Measurements from ENCODE around the gene MAST4. TPM values are rescaled to one million over a fixed set of nuclear protein-coding genes. Genes with fewer than 3 reads are reported as not detected.

The MAST4 gene
- total and polyA plus RNA-seq, 2 of the 13 experiments (the other 11 are each of a cell fraction or from before 2014, with no cell fraction given), result 3.4 to 3.7 TPM

DNA sequence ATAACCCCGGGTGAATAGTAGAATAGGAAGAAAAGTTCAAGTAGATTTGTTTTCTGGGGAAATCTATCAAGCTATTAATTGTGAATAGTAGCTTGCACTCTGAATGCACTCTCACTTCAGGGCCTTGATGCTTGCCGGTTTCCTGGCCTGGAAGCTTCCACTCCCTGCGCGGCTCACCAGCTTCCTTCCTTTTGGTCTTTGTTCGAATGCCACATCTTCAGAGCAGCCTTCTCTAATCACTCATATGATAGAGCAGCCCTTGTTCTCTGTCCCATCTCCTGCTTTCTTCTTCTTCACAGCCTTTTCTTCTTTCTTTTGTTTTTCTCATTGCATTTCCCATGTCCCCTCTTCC, 146.7 kb downstream of the MAST4 start:
- Histone ChIP-seq H3K4me3 (replicated peaks in 1 of 3; ENCODE audit: insufficient read depth in 1 of 3, low read depth in 2 of 3, low read length in 3 of 3) (no peak overlapping the region), H3K9ac (ENCODE audit: insufficient read depth, low read depth, low read length) (no peak overlapping the region), H3K27ac (ENCODE audit: extremely low read length, insufficient read depth, low read length) (no peak overlapping the region), H3K79me2 (ENCODE audit: insufficient read depth, low read length) (no peaks in the 10 kb centered on the region), H3K4me1 (ENCODE audit: insufficient read depth, low read length) (peaks cover 14% of the 10 kb centered on the region), H3K27me3 (ENCODE audit: control insufficient read depth in 1 of 2, insufficient read depth in 2 of 2, low read length in 2 of 2) (peaks cover 0 to 8% of the 10 kb centered on the region in 2 experiments; a peak in 4 of 5 replicates), H4K20me1 (ENCODE audit: insufficient read depth, low read length) (no peaks in the 10 kb centered on the region), H3K9me3 (ENCODE audit: low read length) (no peaks in the 10 kb centered on the region), H3K36me3 (replicated peaks in 1 of 2; ENCODE audit: control insufficient read depth in 1 of 2, insufficient read depth in 2 of 2, low read length in 2 of 2) (no peaks in the 10 kb centered on the region), H3K4me2 (ENCODE audit: low read depth, low read length) (no peak overlapping the region), H2AFZ (ENCODE audit: low read length) (no peak overlapping the region)
- FAIRE-seq (no peak), DNase-seq (ENCODE audit: low spot score) (no peak), ATAC-seq (no peak)
- ChIA-PET CTCF (ENCODE audit: low intra/inter-chr PET ratio, low total read pairs) (no interaction called here), POLR2A (no interaction called here)
- no TSS peak for BruUV-seq (replicated peaks)
- intact Hi-C loops (cut with micrococcal nuclease; ENCODE audit: unreplicated experiment) (no loop called here), in situ Hi-C loops (cut with HindIII; ENCODE audit: extremely low pct_ligation_motif_present, low pct_unique_long_range_greater_than_20kb) (no loop called here)
- 70% methylated on average over 5 of the region's 5 CpGs for WGBS (ENCODE audit: low lambda C conversion rate)
- TF ChIP-seq, protein P1, sequence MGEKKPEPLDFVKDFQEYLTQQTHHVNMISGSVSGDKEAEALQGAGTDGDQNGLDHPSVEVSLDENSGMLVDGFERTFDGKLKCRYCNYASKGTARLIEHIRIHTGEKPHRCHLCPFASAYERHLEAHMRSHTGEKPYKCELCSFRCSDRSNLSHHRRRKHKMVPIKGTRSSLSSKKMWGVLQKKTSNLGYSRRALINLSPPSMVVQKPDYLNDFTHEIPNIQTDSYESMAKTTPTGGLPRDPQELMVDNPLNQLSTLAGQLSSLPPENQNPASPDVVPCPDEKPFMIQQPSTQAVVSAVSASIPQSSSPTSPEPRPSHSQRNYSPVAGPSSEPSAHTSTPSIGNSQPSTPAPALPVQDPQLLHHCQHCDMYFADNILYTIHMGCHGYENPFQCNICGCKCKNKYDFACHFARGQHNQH (CRISPR knock-in tag; IDR thresholded peaks at IDR 0.05), result no peak
- no peak for TF ChIP-seq NR2F1 (CRISPR knock-in tag; IDR thresholded peaks at IDR 0.05)
- no peak for TF ChIP-seq MAFF (IDR thresholded peaks at IDR 0.05; ENCODE audit: low read depth, low read length)
- TF ChIP-seq, protein P2, sequence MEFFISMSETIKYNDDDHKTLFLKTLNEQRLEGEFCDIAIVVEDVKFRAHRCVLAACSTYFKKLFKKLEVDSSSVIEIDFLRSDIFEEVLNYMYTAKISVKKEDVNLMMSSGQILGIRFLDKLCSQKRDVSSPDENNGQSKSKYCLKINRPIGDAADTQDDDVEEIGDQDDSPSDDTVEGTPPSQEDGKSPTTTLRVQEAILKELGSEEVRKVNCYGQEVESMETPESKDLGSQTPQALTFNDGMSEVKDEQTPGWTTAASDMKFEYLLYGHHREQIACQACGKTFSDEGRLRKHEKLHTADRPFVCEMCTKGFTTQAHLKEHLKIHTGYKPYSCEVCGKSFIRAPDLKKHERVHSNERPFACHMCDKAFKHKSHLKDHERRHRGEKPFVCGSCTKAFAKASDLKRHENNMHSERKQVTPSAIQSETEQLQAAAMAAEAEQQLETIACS (CRISPR knock-in tag; IDR thresholded peaks at IDR 0.05), result no peak
- TF ChIP-seq ZNF296 (CRISPR knock-in tag; conservative IDR thresholded peaks at IDR 0.05), result no peak
- TF ChIP-seq, protein P3, sequence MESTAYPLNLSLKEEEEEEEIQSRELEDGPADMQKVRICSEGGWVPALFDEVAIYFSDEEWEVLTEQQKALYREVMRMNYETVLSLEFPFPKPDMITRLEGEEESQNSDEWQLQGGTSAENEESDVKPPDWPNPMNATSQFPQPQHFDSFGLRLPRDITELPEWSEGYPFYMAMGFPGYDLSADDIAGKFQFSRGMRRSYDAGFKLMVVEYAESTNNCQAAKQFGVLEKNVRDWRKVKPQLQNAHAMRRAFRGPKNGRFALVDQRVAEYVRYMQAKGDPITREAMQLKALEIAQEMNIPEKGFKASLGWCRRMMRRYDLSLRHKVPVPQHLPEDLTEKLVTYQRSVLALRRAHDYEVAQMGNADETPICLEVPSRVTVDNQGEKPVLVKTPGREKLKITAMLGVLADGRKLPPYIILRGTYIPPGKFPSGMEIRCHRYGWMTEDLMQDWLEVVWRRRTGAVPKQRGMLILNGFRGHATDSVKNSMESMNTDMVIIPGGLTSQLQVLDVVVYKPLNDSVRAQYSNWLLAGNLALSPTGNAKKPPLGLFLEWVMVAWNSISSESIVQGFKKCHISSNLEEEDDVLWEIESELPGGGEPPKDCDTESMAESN (CRISPR knock-in tag; conservative IDR thresholded peaks at IDR 0.05), result no peak
- TF ChIP-seq REL (CRISPR knock-in tag; conservative IDR thresholded peaks at IDR 0.05), result no peak
- TF ChIP-seq MTA3 (CRISPR knock-in tag; IDR thresholded peaks at IDR 0.05), result no peak
- TF ChIP-seq ZSCAN12 (CRISPR knock-in tag; IDR thresholded peaks at IDR 0.05), result no peak
- no peak for TF ChIP-seq WIZ (CRISPR knock-in tag; IDR thresholded peaks at IDR 0.05)
- TF ChIP-seq, protein P4, sequence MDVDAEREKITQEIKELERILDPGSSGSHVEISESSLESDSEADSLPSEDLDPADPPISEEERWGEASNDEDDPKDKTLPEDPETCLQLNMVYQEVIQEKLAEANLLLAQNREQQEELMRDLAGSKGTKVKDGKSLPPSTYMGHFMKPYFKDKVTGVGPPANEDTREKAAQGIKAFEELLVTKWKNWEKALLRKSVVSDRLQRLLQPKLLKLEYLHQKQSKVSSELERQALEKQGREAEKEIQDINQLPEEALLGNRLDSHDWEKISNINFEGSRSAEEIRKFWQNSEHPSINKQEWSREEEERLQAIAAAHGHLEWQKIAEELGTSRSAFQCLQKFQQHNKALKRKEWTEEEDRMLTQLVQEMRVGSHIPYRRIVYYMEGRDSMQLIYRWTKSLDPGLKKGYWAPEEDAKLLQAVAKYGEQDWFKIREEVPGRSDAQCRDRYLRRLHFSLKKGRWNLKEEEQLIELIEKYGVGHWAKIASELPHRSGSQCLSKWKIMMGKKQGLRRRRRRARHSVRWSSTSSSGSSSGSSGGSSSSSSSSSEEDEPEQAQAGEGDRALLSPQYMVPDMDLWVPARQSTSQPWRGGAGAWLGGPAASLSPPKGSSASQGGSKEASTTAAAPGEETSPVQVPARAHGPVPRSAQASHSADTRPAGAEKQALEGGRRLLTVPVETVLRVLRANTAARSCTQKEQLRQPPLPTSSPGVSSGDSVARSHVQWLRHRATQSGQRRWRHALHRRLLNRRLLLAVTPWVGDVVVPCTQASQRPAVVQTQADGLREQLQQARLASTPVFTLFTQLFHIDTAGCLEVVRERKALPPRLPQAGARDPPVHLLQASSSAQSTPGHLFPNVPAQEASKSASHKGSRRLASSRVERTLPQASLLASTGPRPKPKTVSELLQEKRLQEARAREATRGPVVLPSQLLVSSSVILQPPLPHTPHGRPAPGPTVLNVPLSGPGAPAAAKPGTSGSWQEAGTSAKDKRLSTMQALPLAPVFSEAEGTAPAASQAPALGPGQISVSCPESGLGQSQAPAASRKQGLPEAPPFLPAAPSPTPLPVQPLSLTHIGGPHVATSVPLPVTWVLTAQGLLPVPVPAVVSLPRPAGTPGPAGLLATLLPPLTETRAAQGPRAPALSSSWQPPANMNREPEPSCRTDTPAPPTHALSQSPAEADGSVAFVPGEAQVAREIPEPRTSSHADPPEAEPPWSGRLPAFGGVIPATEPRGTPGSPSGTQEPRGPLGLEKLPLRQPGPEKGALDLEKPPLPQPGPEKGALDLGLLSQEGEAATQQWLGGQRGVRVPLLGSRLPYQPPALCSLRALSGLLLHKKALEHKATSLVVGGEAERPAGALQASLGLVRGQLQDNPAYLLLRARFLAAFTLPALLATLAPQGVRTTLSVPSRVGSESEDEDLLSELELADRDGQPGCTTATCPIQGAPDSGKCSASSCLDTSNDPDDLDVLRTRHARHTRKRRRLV (CRISPR knock-in tag; IDR thresholded peaks at IDR 0.05), result no peak
- TF ChIP-seq, protein P5, sequence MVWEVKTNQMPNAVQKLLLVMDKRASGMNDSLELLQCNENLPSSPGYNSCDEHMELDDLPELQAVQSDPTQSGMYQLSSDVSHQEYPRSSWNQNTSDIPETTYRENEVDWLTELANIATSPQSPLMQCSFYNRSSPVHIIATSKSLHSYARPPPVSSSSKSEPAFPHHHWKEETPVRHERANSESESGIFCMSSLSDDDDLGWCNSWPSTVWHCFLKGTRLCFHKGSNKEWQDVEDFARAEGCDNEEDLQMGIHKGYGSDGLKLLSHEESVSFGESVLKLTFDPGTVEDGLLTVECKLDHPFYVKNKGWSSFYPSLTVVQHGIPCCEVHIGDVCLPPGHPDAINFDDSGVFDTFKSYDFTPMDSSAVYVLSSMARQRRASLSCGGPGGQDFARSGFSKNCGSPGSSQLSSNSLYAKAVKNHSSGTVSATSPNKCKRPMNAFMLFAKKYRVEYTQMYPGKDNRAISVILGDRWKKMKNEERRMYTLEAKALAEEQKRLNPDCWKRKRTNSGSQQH (CRISPR knock-in tag; IDR thresholded peaks at IDR 0.05; ENCODE audit: low read depth), result no peak
- TF ChIP-seq SAFB2 (CRISPR knock-in tag; IDR thresholded peaks at IDR 0.05; ENCODE audit: borderline replicate concordance, low read depth), result no peak
- no peak for TF ChIP-seq ZSCAN29 (CRISPR knock-in tag; conservative IDR thresholded peaks at IDR 0.05)

All from HepG2 (cell line).